Measurements from ENCODE around the gene C2orf69. TPM values are rescaled to one million over a fixed set of nuclear protein-coding genes. Genes with fewer than 3 reads are reported as not detected.
A peak's percentile ranks its signal among the peaks of the same experiment; 100 is the strongest.

Gene C2orf69
- total RNA-seq, 4 donors from 2014 or later = 6.0 to 26.3 (median 13.2) TPM

- TF ChIP-seq, protein P1, sequence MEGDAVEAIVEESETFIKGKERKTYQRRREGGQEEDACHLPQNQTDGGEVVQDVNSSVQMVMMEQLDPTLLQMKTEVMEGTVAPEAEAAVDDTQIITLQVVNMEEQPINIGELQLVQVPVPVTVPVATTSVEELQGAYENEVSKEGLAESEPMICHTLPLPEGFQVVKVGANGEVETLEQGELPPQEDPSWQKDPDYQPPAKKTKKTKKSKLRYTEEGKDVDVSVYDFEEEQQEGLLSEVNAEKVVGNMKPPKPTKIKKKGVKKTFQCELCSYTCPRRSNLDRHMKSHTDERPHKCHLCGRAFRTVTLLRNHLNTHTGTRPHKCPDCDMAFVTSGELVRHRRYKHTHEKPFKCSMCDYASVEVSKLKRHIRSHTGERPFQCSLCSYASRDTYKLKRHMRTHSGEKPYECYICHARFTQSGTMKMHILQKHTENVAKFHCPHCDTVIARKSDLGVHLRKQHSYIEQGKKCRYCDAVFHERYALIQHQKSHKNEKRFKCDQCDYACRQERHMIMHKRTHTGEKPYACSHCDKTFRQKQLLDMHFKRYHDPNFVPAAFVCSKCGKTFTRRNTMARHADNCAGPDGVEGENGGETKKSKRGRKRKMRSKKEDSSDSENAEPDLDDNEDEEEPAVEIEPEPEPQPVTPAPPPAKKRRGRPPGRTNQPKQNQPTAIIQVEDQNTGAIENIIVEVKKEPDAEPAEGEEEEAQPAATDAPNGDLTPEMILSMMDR (IDR thresholded peaks at IDR 0.05) = no peak
- TF ChIP-seq POLR2A (IDR thresholded peaks at IDR 0.05) = no peak
- no peak for TF ChIP-seq POLR2AphosphoS5 (IDR thresholded peaks at IDR 0.05)
- no peak for TF ChIP-seq EP300 (IDR thresholded peaks at IDR 0.05; ENCODE audit: low read depth)
- Histone ChIP-seq H3K36me3 (peaks cover 0 to 38% (median 7%) of the 10 kb centered on the region in 4 donors), H3K27ac (no peak overlapping the region), H3K27me3 (no peaks in the 10 kb centered on the region), H3K4me1 (no peaks in the 10 kb centered on the region), H3K9me3 (no peaks in the 10 kb centered on the region), H3K4me3 (no peak overlapping the region)
- 71 to 91% methylated on average over 1 to 4 of the region's 4 CpGs for WGBS, 2 donors (ENCODE audit: low coverage in 1 of 2)
- in situ Hi-C loops (cut with MboI; ENCODE audit: low pct_ligation_motif_present in 1 of 4, low pct_unique_long_range_greater_than_20kb in 1 of 4, low sequenced_read_pairs in 3 of 4) (no loop called here), intact Hi-C loops (cut with DNase I; ENCODE audit: low total_unique reads) (no loop called here)
- no peak for DNase-seq
Observed at GRCh38 chr2:199932312-199932855, 21.3 kb downstream of the C2orf69 start.

- TF ChIP-seq EP300 (IDR thresholded peaks at IDR 0.05; ENCODE audit: low read depth) = no peak
- TF ChIP-seq, protein P1 (IDR thresholded peaks at IDR 0.05) = no peak
- TF ChIP-seq POLR2AphosphoS5 (IDR thresholded peaks at IDR 0.05) = no peak
- no peak for TF ChIP-seq POLR2A (IDR thresholded peaks at IDR 0.05)
- Histone ChIP-seq H3K36me3 (peaks cover 0 to 40% (median 8%) of the 10 kb centered on the region in 4 donors), H3K27ac (no peak overlapping the region), H3K4me1 (no peaks in the 10 kb centered on the region), H3K27me3 (no peaks in the 10 kb centered on the region), H3K9me3 (no peaks in the 10 kb centered on the region), H3K4me3 (no peak overlapping the region)
- in situ Hi-C loops (cut with MboI; ENCODE audit: low pct_ligation_motif_present in 1 of 4, low pct_unique_long_range_greater_than_20kb in 1 of 4, low sequenced_read_pairs in 3 of 4) (no loop called here), intact Hi-C loops (cut with DNase I; ENCODE audit: low total_unique reads) (no loop called here)
- 56 to 62% methylated on average over 3 of the region's 3 CpGs for WGBS, 2 donors (ENCODE audit: low coverage in 1 of 2)
- DNase-seq = no peak
Observed at GRCh38 chr2:199933466-199933865, 22.4 kb downstream of the C2orf69 start.

- TF ChIP-seq, protein P1 (IDR thresholded peaks at IDR 0.05) = no peak
- TF ChIP-seq EP300 (IDR thresholded peaks at IDR 0.05; ENCODE audit: low read depth) = no peak
- TF ChIP-seq POLR2AphosphoS5 (IDR thresholded peaks at IDR 0.05) = no peak
- TF ChIP-seq POLR2A (IDR thresholded peaks at IDR 0.05) = no peak
Observed at GRCh38 chr2:199936554-199936953, 25.5 kb downstream of the C2orf69 start.

DNA sequence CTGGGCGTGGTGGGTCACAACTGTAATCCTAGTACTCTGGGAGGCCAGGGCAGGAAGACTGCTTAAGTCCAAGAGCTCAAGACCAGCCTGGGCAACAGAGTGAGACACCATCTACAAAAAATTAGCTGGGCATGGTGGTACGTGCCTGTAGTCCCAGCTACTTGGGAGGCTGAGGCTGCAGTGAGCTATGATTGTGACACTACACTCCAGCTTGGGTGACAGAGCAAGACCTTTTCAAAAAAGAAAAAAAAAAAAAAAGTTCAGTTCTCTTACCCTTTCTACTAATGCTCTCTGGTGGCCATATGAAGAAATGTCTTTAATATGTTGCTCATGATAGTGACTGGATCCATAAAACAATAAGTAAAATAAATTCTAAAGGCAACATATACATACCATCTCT is 29.3 kb downstream of the C2orf69 start:
- 80 to 82% methylated on average over 1 to 2 of the region's 2 CpGs for WGBS, 2 donors (ENCODE audit: low coverage in 1 of 2)
- DNase-seq = no peak
- in situ Hi-C loops (cut with MboI; ENCODE audit: low pct_ligation_motif_present in 1 of 4, low pct_unique_long_range_greater_than_20kb in 1 of 4, low sequenced_read_pairs in 3 of 4) = no loop called here

More at GRCh38 chr2:199936554-199936953, 25.5 kb downstream of the C2orf69 start:
- WGBS, 2 donors (ENCODE audit: low coverage in 1 of 2) = 40 to 75% methylated on average over 2 of the region's 2 CpGs
- Histone ChIP-seq H3K9me3 (no peaks in the 10 kb centered on the region), H3K36me3 (peaks cover 0 to 34% (median 12%) of the 10 kb centered on the region in 4 donors), H3K27ac (no peak overlapping the region), H3K4me1 (peaks cover 0 to 3% (median 0%) of the 10 kb centered on the region in 4 donors), H3K27me3 (no peaks in the 10 kb centered on the region), H3K4me3 (no peak overlapping the region)
- intact Hi-C loops (cut with DNase I; ENCODE audit: low total_unique reads) (no loop called here), in situ Hi-C loops (cut with MboI; ENCODE audit: low pct_ligation_motif_present in 1 of 4, low pct_unique_long_range_greater_than_20kb in 1 of 4, low sequenced_read_pairs in 3 of 4) (no loop called here)
- no peak for DNase-seq

More for the DNA sequence above, 29.3 kb downstream of the C2orf69 start:
- H3K4me3 ChIP-seq = no peak overlapping the region
- H3K36me3 ChIP-seq = peaks cover 0 to 17% (median 5%) of the 10 kb centered on the region in 4 donors
- TF ChIP-seq, protein P1 (IDR thresholded peaks at IDR 0.05) = peak; percentile 17 to 42 (median 31)
- TF ChIP-seq POLR2AphosphoS5 (IDR thresholded peaks at IDR 0.05) = no peak
- H3K4me1 ChIP-seq = peaks cover 0 to 18% (median 3%) of the 10 kb centered on the region in 4 donors
- no peaks in the 10 kb centered on the region for H3K9me3 ChIP-seq
- intact Hi-C loops (cut with DNase I; ENCODE audit: low total_unique reads) = no loop called here
- H3K27ac ChIP-seq = no peak overlapping the region
- no peaks in the 10 kb centered on the region for H3K27me3 ChIP-seq

Measured in transverse colon (tissue), 4 donors.